DMS 273 (cell line): Measurements from ENCODE around the gene CLDND2.

Experiments
- DNase-seq: peaks from one replicate; lab custom pipeline; 2025; ENCODE audit not compliant: unreplicated experiment; lab: John Stamatoyannopoulos, UW

Gene CLDND2

GRCh38 chr19:51386882-51387520 is 18.2 kb upstream of the CLDND2 start:
- DNase-seq, result no peak

- no peak for DNase-seq
Measured at GRCh38 chr19:51382004-51382403, 13.2 kb upstream of the CLDND2 start.

- DNase-seq, result no peak
Measured at GRCh38 chr19:51380379-51380778, 11.6 kb upstream of the CLDND2 start.

GRCh38 chr19:51377422-51377821 is 8.6 kb upstream of the CLDND2 start:
- no peak for DNase-seq

- DNase-seq, result no peak
Measured at GRCh38 chr19:51375504-51376221, 6.9 kb upstream of the CLDND2 start.

- no peak for DNase-seq
Measured at GRCh38 chr19:51372649-51373504, 4.1 kb upstream of the CLDND2 start, which contains the start of gene NKG7. Gene NKG7, minus strand, starts transcription at chr19:51372654. Its CDS starts 119 bp downstream, at chr19:51372535.

- no peak for DNase-seq
Measured at GRCh38 chr19:51372021-51372648, 3.3 kb upstream of the CLDND2 start.

- DNase-seq, result no peak
Measured at GRCh38 chr19:51371186-51371690, 2.4 kb upstream of the CLDND2 start.

- DNase-seq, result no peak
Measured at GRCh38 chr19:51370230-51370629, 1.4 kb upstream of the CLDND2 start.

GRCh38 chr19:51367565-51368365 is 1.0 kb downstream of the CLDND2 start:
- peak; percentile 99 for DNase-seq

- DNase-seq, result no peak
Measured at GRCh38 chr19:51367255-51367564, 1.6 kb downstream of the CLDND2 start.

- peak; percentile 99 for DNase-seq
Measured at GRCh38 chr19:51366389-51367254, 2.2 kb downstream of the CLDND2 start.

- no peak for DNase-seq
Measured at GRCh38 chr19:51365965-51366388, 2.8 kb downstream of the CLDND2 start, which contains the start of gene ETFB. Gene ETFB, minus strand, starts transcription at chr19:51366388. Its CDS starts 62 bp downstream, at chr19:51366326.

GRCh38 chr19:51365211-51365964 is 3.4 kb downstream of the CLDND2 start:
- DNase-seq, result peak; percentile 54

GRCh38 chr19:51364200-51365106 is 4.3 kb downstream of the CLDND2 start:
- DNase-seq, result no peak

- DNase-seq, result no peak
Measured at GRCh38 chr19:51361239-51361638, 7.6 kb downstream of the CLDND2 start.

GRCh38 chr19:51359294-51359693 is 9.5 kb downstream of the CLDND2 start:
- DNase-seq, result no peak
